ENCODE data around the gene PLCB4.

Gene PLCB4

DNA sequence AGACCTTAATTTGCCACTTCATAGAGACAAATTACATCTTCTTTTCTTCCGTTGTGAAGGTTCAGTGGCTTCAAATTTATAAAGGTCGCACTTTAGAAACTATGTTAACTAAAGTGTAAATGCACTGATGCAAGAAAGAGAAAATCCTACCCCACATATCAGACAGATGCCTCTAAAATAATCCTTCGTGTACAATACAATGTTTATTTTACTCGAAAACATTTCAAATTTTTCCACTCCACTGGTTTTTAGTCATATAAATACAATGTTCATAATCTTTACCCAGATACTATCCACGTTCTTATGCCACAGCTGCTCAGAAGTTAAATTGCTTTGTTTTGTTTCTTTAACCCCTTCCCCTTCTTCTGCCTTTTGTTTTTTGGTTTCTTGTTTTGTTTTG, 305.2 kb downstream of the PLCB4 start:
- Histone ChIP-seq H3K27ac (ENCODE audit: extremely low read depth, low read depth, low read length) (no peak overlapping the region), H3K9me3 (ENCODE audit: control insufficient read depth, insufficient read depth, low read depth, low read length) (no peaks in the 10 kb centered on the region), H3K36me3 (ENCODE audit: control insufficient read depth in 2 of 2, insufficient read depth in 1 of 2, low read length in 2 of 2) (no peaks in the 10 kb centered on the region), H3K4me1 (ENCODE audit: control insufficient read depth, insufficient read depth, low read length) (peaks cover 16% of the 10 kb centered on the region), H3K4me3 (ENCODE audit: low read depth, low read length) (no peak overlapping the region)
- ChIA-PET CTCF (interaction anchor here (0.9 kb wide), 1 partner anchor 19 kb away, joined by 3 read pairs; no protein-coding TSS in a partner anchor), POLR2A (no interaction called here)
- no peak for TF ChIP-seq GLIS2 (tag by site-specific recombination; IDR thresholded peaks at IDR 0.05)
- no peak for TF ChIP-seq ZBTB8A (tag by site-specific recombination; IDR thresholded peaks at IDR 0.05)

DNA sequence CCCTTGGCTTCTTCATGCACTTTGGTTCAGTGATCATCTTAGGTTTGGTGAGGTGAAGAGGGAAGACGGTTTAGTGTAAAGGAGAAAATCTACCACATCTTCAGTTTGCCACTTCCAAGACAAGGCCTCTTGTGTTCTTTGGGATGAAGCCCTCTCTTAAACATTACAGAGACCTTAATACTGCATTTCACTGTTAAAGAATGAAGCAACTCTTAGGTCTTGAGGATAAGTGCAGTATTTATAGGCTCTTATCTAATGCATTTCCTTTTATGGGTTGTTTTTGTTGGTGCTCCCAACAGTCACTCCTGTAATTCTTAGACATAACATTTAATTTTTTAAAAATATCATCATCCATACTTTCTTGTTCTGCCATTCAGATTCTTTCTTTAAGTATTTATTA, 305.6 kb downstream of the PLCB4 start:
- TF ChIP-seq ZNF416 (tag by site-specific recombination; IDR thresholded peaks at IDR 0.05) (no peak), ZNF677 (tag by site-specific recombination; IDR thresholded peaks at IDR 0.05) (no peak), ZNF670 (tag by site-specific recombination; IDR thresholded peaks at IDR 0.05; ENCODE audit: low read depth) (no peak), ZNF777 (tag by site-specific recombination; IDR thresholded peaks at IDR 0.05; ENCODE audit: borderline replicate concordance) (no peak), ZNF558 (tag by site-specific recombination; IDR thresholded peaks at IDR 0.05) (no peak)
- TF ChIP-seq, protein P1, sequence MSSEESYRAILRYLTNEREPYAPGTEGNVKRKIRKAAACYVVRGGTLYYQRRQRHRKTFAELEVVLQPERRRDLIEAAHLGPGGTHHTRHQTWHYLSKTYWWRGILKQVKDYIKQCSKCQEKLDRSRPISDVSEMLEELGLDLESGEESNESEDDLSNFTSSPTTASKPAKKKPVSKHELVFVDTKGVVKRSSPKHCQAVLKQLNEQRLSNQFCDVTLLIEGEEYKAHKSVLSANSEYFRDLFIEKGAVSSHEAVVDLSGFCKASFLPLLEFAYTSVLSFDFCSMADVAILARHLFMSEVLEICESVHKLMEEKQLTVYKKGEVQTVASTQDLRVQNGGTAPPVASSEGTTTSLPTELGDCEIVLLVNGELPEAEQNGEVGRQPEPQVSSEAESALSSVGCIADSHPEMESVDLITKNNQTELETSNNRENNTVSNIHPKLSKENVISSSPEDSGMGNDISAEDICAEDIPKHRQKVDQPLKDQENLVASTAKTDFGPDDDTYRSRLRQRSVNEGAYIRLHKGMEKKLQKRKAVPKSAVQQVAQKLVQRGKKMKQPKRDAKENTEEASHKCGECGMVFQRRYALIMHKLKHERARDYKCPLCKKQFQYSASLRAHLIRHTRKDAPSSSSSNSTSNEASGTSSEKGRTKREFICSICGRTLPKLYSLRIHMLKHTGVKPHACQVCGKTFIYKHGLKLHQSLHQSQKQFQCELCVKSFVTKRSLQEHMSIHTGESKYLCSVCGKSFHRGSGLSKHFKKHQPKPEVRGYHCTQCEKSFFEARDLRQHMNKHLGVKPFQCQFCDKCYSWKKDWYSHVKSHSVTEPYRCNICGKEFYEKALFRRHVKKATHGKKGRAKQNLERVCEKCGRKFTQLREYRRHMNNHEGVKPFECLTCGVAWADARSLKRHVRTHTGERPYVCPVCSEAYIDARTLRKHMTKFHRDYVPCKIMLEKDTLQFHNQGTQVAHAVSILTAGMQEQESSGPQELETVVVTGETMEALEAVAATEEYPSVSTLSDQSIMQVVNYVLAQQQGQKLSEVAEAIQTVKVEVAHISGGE (tag by site-specific recombination; conservative IDR thresholded peaks at IDR 0.05; ENCODE audit: low read depth), result no peak
- TF ChIP-seq, protein P2, sequence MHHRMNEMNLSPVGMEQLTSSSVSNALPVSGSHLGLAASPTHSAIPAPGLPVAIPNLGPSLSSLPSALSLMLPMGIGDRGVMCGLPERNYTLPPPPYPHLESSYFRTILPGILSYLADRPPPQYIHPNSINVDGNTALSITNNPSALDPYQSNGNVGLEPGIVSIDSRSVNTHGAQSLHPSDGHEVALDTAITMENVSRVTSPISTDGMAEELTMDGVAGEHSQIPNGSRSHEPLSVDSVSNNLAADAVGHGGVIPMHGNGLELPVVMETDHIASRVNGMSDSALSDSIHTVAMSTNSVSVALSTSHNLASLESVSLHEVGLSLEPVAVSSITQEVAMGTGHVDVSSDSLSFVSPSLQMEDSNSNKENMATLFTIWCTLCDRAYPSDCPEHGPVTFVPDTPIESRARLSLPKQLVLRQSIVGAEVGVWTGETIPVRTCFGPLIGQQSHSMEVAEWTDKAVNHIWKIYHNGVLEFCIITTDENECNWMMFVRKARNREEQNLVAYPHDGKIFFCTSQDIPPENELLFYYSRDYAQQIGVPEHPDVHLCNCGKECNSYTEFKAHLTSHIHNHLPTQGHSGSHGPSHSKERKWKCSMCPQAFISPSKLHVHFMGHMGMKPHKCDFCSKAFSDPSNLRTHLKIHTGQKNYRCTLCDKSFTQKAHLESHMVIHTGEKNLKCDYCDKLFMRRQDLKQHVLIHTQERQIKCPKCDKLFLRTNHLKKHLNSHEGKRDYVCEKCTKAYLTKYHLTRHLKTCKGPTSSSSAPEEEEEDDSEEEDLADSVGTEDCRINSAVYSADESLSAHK (tag by site-specific recombination; IDR thresholded peaks at IDR 0.05), result no peak
- Histone ChIP-seq H3K4me3 (ENCODE audit: low read depth, low read length) (no peak overlapping the region), H3K36me3 (ENCODE audit: control insufficient read depth in 2 of 2, insufficient read depth in 1 of 2, low read length in 2 of 2) (no peaks in the 10 kb centered on the region), H3K4me1 (ENCODE audit: control insufficient read depth, insufficient read depth, low read length) (peaks cover 16% of the 10 kb centered on the region), H3K27ac (ENCODE audit: extremely low read depth, low read depth, low read length) (no peak overlapping the region), H3K9me3 (ENCODE audit: control insufficient read depth, insufficient read depth, low read depth, low read length) (no peaks in the 10 kb centered on the region)
- ChIA-PET CTCF (no interaction called here), POLR2A (no interaction called here)

DNA sequence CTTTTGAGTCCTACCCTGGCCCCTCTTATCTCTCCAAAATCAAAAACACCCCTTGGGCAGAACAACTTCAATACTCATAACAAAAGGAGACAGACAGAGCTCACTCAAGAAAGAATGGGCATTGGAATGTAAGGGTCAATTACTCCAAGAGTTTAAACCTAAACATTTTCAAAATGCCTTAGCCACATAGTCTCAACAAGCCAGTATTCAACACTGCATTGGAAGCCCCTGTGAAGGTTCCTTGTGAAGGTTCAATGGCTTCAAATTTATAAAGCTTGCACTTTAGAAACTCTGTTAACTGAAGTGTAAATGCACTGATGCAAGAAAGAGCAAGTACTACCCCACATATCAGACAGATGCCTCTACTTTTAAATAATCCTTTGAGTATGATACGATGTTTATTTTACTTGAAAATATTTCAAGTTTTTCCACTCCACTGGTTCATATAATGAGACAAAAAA, 306.4 kb downstream of the PLCB4 start:
- Histone ChIP-seq H3K27ac (ENCODE audit: extremely low read depth, low read depth, low read length) (no peak overlapping the region), H3K36me3 (ENCODE audit: control insufficient read depth in 2 of 2, insufficient read depth in 1 of 2, low read length in 2 of 2) (no peaks in the 10 kb centered on the region), H3K4me3 (ENCODE audit: low read depth, low read length) (no peak overlapping the region), H3K9me3 (ENCODE audit: control insufficient read depth, insufficient read depth, low read depth, low read length) (no peaks in the 10 kb centered on the region), H3K4me1 (ENCODE audit: control insufficient read depth, insufficient read depth, low read length) (peaks cover 16% of the 10 kb centered on the region)
- TF ChIP-seq TCF7L2 (IDR thresholded peaks at IDR 0.05; ENCODE audit: borderline replicate concordance, low read depth, low read length) (0 out of 2 replicates have a peak, but pooled peaks have one; percentile 25), ZNF324 (tag by site-specific recombination; IDR thresholded peaks at IDR 0.05) (no peak)
- ChIA-PET POLR2A (no interaction called here), CTCF (interaction anchor here (0.6 kb wide), 2 partner anchors 46 to 522 kb away, joined by 3 read pairs; no protein-coding TSS in a partner anchor)

DNA sequence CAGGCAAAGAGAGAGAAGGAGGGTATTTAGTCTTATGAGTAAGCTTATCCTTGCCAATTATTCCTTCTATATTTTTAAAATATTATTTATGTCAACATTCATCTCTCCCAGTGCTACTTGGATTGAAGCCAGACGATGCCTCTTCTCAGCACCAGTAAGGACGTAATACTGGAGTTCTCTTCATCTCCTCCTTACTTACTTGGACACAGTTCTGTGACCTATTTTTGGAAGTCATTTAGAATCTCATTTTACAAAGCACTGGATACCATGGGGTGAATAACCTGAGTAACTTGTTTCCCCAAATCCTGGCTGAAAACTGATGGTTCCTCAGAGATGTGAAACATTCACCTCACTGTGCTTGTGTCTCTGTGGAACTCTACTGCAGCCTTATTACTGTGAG, 308.1 kb downstream of the PLCB4 start:
- Histone ChIP-seq H3K9me3 (ENCODE audit: control insufficient read depth, insufficient read depth, low read depth, low read length) (no peaks in the 10 kb centered on the region), H3K36me3 (ENCODE audit: control insufficient read depth in 2 of 2, insufficient read depth in 1 of 2, low read length in 2 of 2) (no peaks in the 10 kb centered on the region), H3K4me3 (ENCODE audit: low read depth, low read length) (no peak overlapping the region), H3K27ac (ENCODE audit: extremely low read depth, low read depth, low read length) (no peak overlapping the region), H3K4me1 (ENCODE audit: control insufficient read depth, insufficient read depth, low read length) (peaks cover 16% of the 10 kb centered on the region)
- ChIA-PET POLR2A (no interaction called here), CTCF (interaction anchor here (0.9 kb wide), 1 partner anchor 16 kb away, joined by 3 read pairs; no protein-coding TSS in a partner anchor)
- TF ChIP-seq ZNF777 (tag by site-specific recombination; IDR thresholded peaks at IDR 0.05; ENCODE audit: borderline replicate concordance) (no peak), ZNF112 (tag by site-specific recombination; IDR thresholded peaks at IDR 0.05) (no peak), MZF1 (tag by site-specific recombination; IDR thresholded peaks at IDR 0.05; ENCODE audit: borderline replicate concordance) (no peak), ZNF830 (tag by site-specific recombination; IDR thresholded peaks at IDR 0.05; ENCODE audit: low read depth) (no peak), KLF9 (tag by site-specific recombination; IDR thresholded peaks at IDR 0.05; ENCODE audit: low read depth) (no peak), YY1 (tag by site-specific recombination; IDR thresholded peaks at IDR 0.05) (no peak)
- TF ChIP-seq, protein P3, sequence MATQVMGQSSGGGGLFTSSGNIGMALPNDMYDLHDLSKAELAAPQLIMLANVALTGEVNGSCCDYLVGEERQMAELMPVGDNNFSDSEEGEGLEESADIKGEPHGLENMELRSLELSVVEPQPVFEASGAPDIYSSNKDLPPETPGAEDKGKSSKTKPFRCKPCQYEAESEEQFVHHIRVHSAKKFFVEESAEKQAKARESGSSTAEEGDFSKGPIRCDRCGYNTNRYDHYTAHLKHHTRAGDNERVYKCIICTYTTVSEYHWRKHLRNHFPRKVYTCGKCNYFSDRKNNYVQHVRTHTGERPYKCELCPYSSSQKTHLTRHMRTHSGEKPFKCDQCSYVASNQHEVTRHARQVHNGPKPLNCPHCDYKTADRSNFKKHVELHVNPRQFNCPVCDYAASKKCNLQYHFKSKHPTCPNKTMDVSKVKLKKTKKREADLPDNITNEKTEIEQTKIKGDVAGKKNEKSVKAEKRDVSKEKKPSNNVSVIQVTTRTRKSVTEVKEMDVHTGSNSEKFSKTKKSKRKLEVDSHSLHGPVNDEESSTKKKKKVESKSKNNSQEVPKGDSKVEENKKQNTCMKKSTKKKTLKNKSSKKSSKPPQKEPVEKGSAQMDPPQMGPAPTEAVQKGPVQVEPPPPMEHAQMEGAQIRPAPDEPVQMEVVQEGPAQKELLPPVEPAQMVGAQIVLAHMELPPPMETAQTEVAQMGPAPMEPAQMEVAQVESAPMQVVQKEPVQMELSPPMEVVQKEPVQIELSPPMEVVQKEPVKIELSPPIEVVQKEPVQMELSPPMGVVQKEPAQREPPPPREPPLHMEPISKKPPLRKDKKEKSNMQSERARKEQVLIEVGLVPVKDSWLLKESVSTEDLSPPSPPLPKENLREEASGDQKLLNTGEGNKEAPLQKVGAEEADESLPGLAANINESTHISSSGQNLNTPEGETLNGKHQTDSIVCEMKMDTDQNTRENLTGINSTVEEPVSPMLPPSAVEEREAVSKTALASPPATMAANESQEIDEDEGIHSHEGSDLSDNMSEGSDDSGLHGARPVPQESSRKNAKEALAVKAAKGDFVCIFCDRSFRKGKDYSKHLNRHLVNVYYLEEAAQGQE (tag by site-specific recombination; IDR thresholded peaks at IDR 0.05), result no peak

Data from HEK293 (cell line).